ENCODE measurements around the gene BNIPL.

BNIPL gene

DNA sequence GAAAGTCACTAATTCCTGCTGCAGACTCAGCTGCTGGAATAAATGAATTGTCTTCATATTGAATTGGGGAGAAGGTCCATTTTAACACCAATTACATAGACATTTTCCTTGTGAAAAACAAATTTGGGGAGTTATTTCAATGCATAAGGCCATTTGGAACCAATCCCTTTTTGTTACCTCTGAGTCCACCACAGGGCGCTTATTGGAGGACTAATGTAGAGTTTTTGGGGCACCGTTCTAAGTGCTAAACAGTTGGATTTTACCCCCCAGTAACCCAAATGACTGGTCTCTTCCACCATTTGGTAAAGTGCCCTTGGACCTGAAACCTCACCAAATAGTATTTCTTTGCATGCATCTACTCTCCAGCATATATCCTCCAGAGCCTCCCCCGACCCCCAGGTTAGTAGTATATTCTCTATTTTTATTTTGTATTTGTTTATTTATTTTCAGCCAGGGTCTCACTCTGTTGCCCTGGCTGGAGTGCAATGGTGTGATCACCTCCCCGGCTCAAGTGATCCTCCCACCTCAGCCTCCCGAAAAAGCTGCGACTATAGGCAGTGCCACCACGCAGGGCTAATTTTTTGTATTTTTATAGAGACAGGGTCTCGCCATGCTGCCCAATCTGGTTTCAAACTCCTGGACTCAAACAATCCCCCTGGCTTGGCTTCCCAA, 26.6 kb upstream of the BNIPL start:
- in situ Hi-C loops (cut with HindIII; ENCODE audit: low sequenced_read_pairs) = no loop called here

DNA sequence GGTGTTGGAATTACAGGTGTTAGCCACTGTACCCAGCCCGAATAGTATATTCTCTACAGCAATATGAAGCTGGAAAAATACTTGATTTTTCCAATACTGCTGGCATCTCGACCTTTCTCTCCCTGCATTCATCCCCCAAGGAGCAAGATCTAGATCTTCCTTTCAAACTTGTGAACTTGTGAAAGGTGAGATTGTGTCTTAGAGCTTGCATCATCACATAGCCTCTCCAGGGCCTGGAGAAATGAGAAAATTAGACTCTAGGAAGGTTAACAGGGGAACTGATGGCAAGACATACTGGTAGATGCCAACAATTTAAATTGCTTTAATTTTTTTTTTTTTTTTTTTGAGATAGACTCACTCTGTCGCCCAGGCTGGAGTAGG, 26.1 kb upstream of the BNIPL start:
- in situ Hi-C loops (cut with HindIII; ENCODE audit: low sequenced_read_pairs) = no loop called here

DNA sequence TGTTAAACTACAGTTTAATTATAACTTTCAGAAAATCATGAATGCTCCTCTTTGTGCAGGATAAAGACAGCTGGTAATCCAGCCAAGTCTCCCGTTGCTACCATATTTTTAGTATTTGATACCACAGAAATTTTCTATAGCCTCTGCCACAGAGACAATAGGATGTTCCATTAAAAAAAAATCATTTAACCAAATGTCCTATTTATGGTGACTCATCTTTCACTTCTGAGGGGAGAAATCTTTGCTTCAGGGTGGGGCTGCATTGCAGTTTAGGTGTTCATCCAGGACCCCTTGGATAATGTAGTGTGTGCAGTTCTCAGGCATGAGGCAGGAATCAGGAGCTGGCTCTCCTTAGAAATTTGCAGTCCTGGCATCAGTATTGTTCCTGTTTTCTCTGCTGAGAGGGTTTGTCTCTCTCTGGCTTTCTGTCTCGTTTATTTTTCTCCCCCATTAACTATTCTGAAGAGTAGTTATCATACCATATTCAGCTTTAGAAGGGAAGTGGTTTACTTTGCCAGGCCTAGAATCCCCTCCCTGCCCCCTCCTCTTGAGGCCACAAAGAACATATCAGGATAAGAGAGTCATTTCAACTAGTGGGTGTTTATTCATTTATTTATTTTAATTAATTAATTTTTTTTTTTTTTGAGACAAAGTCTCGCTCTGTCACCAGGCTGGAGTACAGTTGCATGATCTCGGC, 25.1 kb upstream of the BNIPL start:
- in situ Hi-C loops (cut with HindIII; ENCODE audit: low sequenced_read_pairs) = no loop called here

DNA sequence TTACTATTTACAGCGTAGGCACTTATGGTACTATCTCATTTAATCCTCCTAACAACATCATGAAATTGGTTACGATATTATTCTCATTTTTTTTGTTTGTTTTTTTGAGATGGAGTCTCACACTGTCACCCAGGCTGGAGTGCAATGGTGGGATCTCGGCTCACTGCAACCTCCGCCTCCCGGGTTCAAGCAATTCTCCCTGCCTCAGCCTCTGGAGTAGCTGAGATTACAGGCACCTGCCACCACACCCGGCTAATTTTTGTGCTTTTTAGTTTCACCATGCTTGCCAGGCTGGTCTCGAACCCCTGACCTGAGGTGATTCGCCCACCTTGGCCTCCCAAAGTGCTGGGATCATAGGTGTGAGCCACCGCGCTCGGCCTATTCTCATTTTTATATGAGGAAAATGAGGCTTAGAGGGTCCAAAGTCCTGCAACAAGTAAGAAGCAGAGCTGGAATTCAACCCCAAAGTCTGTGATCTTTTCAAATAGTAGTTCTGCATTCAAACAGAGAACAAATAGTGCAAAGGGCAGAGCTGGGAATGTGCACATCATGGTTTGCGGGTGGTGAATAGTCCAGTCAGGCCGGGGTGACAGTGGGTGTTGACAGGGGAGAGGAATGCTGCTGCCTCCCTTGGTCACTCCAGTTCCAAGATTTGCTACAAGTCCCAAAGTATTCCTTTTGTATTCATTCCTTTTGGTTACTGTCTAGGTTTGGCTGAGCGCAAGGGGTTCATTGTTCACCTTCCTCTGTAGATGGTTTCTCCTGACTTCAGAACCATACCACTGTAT, 23.5 kb upstream of the BNIPL start:
- in situ Hi-C loops (cut with HindIII; ENCODE audit: low sequenced_read_pairs) = no loop called here

DNA sequence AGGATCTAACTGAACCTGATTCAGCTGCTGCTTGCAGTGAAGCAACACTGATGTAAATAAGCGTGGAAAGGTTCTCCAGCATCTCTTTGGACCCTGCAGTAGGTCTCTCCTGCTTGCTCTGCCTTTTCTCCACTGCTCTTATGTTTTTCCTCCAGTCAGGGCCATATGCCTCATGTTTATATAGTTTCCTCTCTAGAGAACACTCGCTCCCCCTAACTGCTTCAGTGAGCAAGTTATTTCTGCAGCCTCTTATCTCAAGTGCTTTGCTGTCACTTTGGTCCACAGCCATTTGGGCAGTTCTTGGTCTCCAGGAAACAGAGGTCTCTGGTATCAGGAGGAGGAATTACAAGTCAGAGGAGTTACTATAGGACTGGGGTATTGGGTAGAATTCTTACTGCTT, 22.9 kb upstream of the BNIPL start:
- in situ Hi-C loops (cut with HindIII; ENCODE audit: low sequenced_read_pairs) = no loop called here

DNA sequence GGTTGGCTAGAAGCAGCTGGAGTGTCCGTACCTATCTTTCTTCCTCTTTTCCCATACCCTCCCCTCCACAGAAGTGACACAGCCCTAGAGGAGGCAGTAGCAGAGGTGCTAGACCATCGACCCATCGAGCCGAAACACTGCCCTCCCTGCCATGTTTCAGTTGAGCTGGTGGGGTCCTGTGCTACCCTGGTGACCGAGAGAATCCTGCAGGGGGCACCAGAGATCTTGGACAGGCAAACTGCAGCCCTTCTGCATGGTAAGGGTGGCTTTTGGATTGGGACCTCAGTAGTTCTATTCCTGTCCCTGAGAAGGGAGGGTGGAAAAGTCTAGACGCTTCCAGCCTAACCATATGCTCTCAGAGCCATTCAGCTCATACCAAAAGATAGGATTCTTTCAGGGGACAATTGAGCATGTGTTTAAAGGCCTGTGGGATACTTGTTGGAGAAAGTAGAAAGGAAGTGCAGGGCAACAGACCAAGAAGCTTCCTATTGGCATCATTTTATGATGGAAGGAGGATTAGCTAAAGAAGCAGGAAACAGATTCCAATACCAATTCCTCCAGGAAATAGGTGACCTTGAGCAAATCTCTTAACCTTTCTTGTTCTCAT, 11.7 kb upstream of the BNIPL start:
- in situ Hi-C loops (cut with HindIII; ENCODE audit: low sequenced_read_pairs) = no loop called here

DNA sequence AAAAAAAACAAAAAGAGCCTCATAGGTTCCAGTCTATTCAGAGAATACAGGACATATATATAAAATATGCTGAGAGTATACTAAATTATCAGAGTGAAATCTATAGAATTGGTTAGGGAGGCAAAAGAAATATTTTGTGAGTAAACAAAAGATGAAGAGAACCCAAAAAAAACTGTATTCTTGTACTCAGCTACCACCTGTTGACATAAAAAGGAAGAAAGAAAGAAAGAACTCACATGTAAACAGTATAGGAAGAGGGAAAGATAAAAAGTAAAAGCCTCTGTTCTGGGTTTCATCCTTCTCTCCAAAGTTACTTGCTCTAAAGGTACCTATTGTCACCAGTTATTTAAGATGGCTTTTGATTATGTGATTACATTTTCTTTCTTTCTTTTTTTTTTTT, 9.9 kb upstream of the BNIPL start:
- in situ Hi-C loops (cut with HindIII; ENCODE audit: low sequenced_read_pairs) = no loop called here

DNA sequence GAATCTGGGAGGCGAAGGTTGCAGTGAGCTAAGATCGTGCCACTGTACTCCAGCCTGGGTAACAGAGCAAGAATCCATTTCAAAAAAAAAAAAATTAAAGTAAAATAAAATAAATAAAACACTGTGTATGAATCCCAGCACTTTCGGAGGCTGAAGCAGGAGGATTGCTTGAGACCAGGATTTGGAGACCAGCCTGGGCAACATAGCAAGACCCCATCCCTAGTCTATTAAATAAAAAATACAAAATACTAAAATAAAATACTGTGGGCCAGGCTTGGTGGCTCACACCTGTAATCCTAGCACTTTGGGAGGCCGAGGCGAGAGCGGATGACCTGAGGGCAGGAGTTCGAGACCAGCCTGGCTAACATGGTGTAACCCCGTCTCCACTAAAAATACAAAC, 4.2 kb upstream of the BNIPL start:
- in situ Hi-C loops (cut with HindIII; ENCODE audit: low sequenced_read_pairs) = no loop called here

DNA sequence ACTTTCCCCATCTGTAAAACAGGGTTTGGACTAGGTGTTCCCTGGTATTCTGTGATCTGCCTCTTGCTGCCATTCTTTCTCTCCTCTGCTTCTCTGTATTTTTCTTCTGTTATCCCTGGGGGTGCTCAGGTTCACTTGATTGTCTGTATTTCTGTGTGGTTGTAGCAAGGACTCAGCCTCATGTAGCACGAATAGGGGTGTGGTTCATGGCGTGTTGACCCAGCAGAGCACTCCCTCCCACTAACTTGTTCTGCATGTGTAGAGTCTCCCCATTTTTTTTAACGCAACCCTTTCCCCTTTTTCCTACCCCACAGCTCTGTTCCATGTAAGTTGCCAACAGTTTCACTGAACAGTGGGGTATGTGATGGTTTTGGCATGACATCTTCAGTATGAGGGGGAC, 1.2 kb upstream of the BNIPL start:
- in situ Hi-C loops (cut with HindIII; ENCODE audit: low sequenced_read_pairs) = no loop called here

DNA sequence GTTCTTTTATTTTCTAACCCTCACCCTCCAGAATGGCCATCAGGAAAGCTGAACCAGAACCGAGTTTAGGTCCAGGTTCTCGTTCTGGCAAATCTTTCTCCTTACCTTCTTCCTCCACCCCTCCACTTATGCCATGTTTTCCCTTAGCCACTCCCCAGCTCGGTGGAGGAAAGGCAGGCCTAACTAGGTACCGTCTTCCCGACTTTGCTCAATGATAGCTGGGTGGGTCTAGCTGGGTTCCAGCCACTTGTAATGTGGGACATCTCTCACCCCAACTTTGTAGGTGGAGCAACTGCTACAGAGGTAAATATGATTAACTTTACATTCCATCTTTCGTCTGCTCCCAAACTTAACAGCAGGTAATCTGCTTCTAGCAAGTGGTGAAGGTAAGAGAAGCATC, 646 bp downstream of the BNIPL start:
- in situ Hi-C loops (cut with HindIII; ENCODE audit: low sequenced_read_pairs) = no loop called here

DNA sequence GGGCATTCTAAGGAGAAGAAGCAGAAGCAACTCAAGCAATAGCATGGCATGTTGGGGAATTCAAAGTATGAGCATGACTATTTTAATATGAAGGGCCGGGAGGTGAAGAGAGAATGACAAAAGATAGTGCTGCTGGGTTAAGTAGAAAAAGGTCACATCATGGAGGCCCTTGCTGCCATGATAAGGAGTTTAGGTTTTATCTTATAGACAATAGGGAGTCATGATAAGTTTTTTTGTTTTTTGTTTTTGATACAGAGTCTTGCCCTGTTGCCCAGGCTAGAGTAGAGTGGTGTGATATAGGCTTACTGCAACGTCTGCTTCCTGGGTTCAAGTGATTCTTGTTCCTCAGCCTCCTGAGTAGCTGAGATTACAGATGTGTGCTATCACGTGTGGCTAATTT, 3.1 kb downstream of the BNIPL start:
- in situ Hi-C loops (cut with HindIII; ENCODE audit: low sequenced_read_pairs) = no loop called here

DNA sequence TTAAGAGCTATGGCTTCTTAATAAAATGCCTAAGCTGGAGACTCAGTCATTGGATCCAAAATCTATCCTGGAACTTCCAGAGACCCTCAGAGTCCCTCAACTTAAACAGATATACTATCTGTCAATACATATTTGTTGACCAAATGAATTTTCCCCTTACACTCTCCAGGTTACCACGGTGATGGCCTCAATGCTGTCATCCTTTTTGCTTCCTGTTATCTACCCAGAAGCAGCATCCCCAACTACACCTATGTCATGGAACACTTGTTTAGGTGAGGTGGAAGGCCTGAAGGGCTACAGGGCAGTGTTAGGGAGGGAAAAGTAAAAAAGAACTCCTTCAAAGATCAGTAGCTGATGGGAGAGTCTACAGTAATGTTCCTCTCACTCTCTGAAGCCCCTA, 6.8 kb downstream of the BNIPL start:
- in situ Hi-C loops (cut with HindIII; ENCODE audit: low sequenced_read_pairs) = no loop called here

DNA sequence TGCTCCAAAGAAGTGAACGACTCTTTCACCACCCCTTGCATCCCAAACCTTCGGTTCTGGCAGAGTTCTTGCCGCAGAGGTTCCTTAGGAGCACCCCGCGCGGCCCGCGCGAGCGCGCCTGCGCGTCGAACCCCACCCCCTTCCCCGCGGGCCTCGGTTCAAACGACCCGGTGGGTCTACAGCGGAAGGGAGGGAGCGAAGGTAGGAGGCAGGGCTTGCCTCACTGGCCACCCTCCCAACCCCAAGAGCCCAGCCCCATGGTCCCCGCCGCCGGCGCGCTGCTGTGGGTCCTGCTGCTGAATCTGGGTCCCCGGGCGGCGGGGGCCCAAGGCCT, 11.2 kb downstream of the BNIPL start, which contains the start of gene C1orf56:
C1orf56 (plus strand) TSS at position 161 of the 334 bp plus-strand sequence; CDS start at position 258, 97 bp downstream.
- in situ Hi-C loops (cut with HindIII; ENCODE audit: low sequenced_read_pairs) = no loop called here

DNA sequence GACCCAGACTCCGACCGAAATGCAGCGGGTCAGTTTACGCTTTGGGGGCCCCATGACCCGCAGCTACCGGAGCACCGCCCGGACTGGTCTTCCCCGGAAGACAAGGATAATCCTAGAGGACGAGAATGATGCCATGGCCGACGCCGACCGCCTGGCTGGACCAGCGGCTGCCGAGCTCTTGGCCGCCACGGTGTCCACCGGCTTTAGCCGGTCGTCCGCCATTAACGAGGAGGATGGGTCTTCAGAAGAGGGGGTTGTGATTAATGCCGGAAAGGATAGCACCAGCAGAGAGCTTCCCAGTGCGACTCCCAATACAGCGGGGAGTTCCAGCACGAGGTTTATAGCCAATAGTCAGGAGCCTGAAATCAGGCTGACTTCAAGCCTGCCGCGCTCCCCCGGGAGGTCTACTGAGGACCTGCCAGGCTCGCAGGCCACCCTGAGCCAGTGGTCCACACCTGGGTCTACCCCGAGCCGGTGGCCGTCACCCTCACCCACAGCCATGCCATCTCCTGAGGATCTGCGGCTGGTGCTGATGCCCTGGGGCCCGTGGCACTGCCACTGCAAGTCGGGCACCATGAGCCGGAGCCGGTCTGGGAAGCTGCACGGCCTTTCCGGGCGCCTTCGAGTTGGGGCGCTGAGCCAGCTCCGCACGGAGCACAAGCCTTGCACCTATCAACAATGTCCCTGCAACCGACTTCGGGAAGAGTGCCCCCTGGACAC, 11.7 kb downstream of the BNIPL start:
- in situ Hi-C loops (cut with HindIII; ENCODE audit: low sequenced_read_pairs) = no loop called here

DNA sequence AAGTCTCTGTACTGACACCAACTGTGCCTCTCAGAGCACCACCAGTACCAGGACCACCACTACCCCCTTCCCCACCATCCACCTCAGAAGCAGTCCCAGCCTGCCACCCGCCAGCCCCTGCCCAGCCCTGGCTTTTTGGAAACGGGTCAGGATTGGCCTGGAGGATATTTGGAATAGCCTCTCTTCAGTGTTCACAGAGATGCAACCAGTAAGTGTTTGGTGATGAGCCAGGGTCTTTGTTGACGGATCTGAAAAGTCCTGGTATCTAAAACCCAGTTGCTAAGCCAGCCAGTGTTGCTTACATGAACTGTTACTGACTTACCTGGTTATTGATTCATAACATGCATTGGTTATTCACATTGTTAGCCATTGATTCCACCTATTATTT, 12.3 kb downstream of the BNIPL start:
- in situ Hi-C loops (cut with HindIII; ENCODE audit: low sequenced_read_pairs) = no loop called here

DNA sequence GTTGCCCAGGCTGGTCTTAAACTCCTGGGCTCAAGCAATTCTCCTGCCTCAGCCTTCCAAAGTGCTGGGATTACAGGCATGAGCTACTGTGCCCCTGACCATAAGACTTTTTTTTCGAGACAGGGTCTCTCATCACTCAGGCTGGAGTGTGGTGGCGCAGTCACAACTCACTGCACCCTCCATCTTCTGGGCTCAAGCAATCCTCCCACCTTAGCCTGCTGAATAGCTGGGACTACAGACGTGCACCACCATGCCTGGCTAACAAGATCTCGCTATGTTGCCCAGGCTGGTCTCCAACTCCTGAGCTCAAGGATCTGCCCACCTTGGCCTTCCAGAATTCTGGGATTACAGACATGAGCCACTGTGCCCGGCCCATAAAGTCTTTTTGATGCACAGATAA, 13.1 kb downstream of the BNIPL start:
- in situ Hi-C loops (cut with HindIII; ENCODE audit: low sequenced_read_pairs) = no loop called here

DNA sequence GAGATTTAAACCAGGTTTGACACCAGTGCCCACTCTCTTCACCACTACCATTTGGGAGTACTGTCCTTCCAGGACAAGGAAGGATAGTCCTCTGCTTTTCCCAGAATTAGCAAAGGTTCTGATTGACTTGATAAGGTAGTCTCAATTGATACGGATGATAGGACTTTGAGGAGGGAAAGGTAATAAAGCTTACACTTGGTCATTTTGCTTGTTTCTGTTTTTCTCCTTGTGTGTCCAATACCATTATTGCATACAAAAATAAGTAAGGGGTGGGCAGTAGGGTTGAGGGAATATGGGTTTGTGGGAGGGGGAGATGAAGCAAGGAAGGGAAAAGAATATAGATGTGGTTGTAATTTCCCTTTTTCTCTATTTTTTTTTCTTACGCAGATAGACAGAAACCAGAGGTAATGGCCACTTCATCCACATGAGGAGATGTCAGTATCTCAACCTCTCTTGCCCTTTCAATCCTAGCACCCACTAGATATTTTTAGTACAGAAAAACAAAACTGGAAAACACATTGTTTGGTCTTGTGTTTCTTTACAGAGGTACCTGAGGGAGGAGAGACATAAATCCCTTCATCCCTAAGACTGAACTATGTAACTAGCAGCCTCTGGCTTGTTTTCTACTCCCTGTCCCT, 13.8 kb downstream of the BNIPL start:
- in situ Hi-C loops (cut with HindIII; ENCODE audit: low sequenced_read_pairs) = no loop called here

DNA sequence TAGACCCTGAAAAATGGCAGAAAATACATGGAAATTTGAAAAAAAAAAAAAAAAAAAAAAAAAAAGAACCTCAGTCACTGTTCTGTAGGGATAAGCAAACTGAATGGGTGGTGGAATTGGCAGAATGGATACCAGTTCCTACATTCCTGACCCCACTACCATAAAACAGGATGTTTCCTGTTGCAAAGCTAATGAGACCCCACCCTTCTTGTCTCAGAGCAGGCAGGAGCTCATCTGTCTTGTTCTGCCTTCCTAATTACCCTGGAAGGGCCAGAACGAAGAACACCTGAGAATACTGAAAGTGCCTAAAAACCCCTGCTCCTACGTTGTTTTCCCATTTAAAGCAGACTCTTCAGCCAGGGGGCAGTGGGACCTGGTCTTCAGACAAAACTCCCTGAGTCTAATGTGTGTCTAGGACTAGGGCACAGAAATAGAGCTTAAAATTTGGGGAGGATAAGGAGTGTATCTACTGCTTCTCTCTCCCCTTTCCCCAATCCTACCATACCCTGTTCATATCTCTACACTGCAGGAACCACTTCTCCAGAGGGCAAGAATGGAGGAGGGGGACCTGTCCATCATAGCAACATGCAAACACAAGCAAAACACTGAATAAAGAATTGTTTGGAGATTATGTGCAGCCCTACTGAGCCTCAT, 15.1 kb downstream of the BNIPL start:
- in situ Hi-C loops (cut with HindIII; ENCODE audit: low sequenced_read_pairs) = no loop called here

DNA sequence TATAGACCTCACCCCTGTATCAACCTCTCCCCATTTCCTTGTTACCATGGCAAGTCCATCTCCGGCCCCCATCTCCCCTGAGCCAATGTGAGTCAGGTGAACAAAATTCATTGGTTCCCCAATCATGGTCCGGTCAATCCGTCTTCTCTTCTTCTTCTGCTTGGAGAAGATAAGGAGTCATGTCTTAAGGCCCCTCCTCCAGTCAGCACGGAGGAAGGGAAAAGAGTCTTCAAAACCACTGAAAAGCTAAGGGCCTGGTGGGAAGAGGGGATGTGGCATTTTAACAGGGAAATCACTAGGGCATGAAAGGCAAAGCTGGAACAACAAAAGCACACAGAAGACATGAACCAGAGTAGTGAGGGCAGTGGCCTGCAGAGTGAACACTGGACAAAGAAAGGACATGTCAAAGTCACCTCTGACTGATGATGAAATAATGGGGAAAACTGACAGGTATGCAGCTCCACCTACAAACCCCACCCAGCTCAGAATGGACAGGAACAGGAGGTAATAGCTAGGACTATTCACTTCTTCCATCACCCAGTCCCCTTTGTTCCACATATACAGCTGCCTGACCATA, 18.7 kb downstream of the BNIPL start:
- in situ Hi-C loops (cut with HindIII; ENCODE audit: low sequenced_read_pairs) = no loop called here

DNA sequence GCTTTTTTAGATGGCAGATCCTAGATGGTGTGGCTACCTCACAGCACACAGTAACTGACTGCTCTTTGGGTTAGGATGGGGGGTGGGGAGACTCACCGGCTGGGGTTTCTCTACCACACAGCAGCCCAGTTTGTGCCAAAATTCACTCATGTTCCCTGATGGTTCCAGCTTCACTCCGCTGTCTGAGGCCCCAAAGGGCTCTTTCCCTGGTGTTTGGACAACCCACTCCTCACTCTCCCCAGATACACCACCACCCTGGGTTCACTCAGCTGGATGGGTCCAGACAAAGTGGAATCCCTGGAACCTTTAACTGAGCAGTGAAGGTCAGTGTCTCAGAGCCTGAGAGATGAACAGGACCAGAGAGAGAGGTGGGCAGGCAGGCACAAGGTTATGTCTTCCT, 19.2 kb downstream of the BNIPL start:
- in situ Hi-C loops (cut with HindIII; ENCODE audit: low sequenced_read_pairs) = no loop called here

All from DLD1 (cell line).